HG02610 (cell line): ENCODE data around the gene GRIFIN.
"Not testable (repeated sequence)": the region's sequence is repeated elsewhere in the genome, so short reads cannot be mapped to it uniquely, and the experiment has no call there.

Source experiments
- ATAC-seq: cut with Tn5 transposase; IDR thresholded peaks from one replicate; pipeline ENCODE4 v1.9.1; 2021; ENCODE audit warnings: mild to moderate bottlenecking, moderate library complexity; ENCODE audit not compliant: unreplicated experiment

Gene GRIFIN

GRCh38 chr7:2480070-2480408 is 3.8 kb upstream of the GRIFIN start:
- ATAC-seq = no peak

GRCh38 chr7:2479276-2480069 is 3.3 kb upstream of the GRIFIN start:
- no peak for ATAC-seq

DNA sequence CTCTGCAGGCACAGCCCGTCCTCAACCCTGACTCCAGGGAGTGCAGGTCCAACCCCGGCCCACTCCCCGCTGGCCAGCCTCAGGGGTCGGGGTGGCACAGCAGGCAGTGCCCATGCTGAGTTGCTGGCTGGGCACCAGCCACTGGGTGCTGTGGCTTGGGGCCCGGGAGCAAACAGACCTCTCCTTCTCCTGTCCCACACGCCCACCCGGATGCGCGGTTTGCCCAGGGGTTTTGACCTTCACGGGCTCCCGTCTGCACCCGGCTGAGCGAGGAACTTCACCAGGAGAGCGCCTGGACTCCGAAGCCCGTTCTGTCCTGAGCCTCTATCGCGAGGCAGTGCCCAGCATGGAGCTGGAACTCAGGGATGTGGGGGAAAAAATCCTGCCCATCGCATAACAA is 2.6 kb upstream of the GRIFIN start:
- no peak for ATAC-seq

GRCh38 chr7:2478399-2478785 is 2.2 kb upstream of the GRIFIN start:
- ATAC-seq = no peak

DNA sequence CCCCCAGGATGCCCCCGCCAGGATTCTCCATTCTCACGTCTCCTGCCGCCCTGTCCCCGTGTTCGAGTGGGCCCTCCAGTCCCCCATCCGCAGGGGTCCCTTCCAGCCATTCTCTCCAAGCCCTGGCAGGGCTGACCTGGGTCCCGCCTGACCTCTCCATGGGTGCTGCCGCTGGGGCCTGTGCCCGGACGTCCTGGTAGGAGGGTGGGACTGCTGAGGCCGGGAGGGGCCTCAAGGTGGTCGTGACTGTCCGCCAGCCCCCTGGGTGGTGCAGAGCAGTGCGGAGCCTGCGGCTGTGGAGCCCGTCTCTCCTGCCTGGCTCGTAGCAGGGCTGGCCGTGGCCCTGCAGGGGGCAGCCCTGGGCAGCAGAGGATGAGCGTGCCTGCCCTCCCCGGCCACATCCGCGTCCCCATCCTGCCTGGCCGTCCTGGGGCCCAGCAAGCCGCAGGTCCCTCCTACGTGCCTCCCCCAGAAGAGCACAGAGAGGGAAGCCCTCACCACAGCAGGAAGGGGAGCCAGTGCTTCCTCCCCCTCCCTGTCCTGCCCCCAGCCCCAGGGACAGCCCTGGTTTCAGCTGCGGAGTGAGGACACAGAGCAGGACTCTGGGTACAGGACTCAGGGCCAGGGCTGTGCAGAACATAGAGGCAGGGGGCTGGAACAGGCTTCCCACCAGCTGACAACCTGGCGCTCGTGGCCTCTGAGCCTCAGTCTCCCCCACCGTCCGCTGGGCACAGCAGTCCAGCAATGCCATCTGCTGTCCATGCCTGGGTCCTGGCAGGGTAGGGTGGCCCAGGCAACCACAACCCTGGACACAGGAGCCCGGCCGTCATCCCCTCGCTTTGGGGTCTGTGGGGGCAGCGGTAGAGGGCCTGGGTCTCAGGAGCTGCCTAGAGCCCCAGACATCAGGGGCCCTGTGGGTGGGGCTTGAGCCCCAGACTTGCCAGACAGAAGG is 1.5 kb upstream of the GRIFIN start:
- no peak for ATAC-seq

DNA sequence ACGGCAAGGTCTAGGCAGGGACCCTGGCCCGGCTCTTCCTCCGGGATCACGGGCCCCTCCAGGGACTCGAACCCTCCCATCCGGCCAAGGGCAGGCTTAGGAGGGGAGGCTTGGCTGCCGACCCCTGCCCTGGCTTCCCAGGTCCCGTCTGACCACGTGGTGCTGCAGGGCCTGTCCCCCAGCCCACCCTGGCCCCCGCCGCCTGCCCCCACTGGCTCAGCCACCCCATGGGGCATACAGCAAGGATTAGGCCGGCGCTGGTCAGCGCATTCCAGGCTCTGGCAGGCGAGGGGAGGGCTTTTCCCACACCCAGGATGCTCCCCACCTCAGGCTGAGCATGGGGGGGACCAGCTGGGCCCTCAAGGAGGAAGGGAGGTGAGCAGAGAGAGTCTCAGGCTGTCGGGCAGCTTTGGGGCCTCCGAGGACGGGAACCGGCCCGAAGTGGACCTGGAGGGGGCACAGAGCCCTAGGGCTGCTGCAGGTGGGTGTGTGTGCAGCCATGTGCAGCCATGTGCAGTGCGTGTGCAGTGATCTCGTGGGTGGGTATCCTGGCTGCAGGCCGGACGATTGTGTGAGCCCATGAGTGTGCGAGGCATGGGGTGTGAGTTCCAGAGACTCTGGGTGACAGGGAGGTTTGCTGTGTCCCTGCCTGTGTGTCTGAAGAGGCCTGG is 713 bp upstream of the GRIFIN start:
- no peak for ATAC-seq

DNA sequence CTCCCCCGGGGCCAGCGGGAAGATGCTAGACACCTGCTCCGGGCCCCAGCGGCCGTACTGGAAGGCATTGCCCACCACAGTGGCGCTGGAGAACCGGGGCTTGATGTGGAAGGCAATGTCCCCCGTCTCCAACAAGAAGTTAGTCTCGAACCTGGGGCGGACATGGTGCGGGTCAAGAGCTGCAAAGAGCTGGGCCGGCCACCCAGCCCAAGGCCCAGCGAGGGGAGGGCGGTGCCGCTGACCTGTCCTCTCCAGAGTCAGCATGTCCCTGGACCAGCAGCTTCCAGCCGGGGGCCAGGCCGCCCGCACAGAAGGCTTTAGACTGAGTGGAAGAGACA is 551 bp downstream of the GRIFIN start:
- ATAC-seq = no peak

DNA sequence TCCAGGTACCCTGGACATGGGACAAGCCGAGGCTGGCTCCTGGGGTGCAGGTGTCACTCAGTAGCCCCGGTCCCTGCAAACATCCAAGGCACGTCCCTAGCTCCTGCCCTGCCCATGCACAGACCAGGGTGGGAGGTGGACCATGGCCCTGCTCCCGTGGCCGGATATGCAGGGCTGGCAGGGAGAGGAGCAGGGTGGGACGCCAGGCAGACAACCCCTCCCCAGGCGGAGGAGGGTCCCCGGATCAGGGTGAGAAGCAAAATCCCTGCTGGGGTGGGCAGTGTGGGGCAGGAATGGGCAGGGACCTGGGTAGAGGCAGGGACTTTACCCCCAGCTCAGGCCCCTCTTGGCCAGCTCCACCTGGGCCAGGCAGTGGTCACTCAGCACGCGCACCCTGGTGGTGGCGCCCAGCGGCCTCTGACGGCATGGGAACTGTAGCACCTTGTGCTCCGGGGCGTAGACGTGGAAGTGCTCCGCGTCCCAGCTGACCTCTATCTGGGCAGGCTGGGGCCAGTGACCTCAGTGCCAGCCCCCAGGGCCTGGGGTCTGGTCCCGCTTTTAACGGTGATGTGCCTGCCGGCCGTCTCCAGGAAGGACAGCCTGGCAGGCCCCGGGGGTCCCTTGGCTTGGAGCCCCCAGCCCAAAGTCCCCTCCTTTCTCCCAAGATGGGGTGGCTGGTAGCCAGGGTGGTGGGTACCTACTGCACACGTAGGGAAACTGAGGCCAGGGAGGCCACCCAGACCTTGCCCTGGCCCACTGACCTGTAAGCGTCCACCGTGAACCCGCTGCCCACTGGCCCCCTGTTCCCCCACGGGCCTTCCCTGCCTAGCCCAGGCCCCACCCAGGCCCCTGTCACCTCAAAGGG is 1.2 kb downstream of the GRIFIN start:
- ATAC-seq = no peak

- no peak for ATAC-seq
Observed at GRCh38 chr7:2474224-2474623, 2.0 kb downstream of the GRIFIN start.

- no peak for ATAC-seq
Observed at GRCh38 chr7:2473496-2474180, 2.6 kb downstream of the GRIFIN start.

GRCh38 chr7:2472739-2473138 is 3.5 kb downstream of the GRIFIN start:
- no peak for ATAC-seq

DNA sequence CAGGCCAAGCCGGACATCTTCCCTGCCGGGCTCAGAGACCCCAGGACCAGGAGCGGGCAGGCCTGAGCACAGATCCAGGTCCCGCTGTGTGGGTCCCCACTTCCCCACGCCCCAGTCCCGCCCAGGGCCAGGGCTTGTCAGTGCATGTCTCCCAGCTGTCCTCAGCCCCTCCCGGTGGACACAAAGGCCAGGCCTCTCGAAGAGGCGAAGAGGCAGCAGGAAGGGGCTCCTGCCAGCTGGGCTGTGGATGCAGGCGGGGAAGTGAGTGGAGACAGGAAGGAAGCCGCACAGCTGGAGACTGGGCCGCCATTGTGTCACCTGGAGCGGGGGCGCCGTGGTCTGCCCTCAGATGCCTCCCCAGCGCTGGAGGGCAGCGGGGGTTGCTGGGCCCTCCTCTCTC is 4.8 kb downstream of the GRIFIN start:
- no peak for ATAC-seq

DNA sequence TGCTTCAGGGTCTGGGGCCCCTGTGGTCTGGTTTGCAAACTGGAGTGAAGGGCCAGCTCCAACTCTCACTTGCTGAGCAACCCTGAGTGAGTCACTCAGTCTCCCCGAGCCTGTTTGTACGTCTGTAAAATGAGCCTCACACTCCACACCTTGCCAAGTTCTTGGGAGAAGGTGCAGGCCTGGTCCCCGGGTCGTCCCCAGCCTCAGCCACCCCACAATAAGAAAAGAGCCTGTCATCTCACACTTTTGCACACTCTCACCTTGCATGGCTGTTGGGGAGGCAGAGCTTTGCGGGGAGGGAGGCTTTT is 5.2 kb downstream of the GRIFIN start:
- no peak for ATAC-seq

DNA sequence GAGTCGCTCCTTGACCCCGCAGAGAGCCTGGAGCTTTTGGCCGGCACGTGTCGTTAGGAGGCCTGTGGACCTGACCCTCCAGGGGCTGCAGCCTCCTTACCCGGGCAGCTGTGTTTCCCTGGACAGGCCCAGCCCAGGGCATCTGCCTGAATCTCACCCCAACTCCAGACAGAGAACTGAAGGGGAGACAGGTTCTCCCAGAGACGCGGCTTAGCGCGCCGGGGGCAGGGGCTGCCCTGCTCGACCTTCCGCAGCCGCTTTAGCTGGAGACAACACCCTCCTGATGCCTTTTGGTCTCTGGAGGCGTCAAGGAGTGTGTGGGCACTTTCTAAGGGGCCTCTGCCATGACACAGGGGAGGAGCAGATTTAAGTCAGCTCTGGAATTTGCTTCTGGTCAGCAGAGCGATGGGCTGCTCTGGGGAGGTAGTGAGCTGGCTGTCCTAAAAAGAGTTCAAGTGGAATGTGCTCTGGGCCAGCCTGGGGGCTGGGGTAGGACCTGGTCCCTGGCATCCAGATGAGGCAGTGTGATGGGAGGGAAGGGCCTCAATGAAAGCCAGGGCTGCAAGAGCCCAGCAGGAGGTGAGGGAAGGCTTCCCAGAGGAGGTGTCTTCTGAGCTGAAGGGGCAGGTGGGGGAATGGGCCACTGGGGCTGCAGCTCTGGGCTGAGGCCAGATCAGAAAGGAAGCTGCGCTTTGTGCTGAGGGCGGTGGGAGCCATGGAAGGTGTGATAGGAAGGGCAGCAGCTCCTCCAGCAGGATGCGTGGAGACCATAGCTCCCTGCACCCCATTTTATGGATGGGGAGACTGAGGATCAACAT is 5.8 kb downstream of the GRIFIN start:
- ATAC-seq = no peak

- ATAC-seq = not testable (repeated sequence)
Observed at GRCh38 chr7:2469460-2470203, 6.6 kb downstream of the GRIFIN start.

DNA sequence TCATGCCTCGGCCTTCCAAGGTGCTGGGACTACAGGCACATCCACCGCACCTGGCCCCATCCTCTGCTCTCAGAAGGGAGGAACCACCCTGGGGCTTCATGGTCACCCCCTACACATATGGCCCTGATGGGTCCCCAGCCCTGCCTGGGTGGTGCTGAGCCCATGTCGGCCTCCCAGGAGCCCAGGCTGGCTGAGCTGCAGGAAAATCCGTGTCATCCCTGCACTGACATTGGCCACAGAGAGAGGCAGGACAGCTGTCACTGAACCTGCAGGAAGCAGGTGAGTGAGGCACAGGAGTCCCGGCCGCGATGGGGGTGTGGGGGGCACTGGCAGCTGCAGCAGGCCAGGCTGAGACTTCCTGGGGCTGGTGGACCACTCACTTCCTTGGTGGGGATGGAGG is 8.0 kb downstream of the GRIFIN start:
- ATAC-seq = no peak

GRCh38 chr7:2466675-2467074 is 9.5 kb downstream of the GRIFIN start:
- no peak for ATAC-seq

- no peak for ATAC-seq
Observed at GRCh38 chr7:2465928-2466327, 10.3 kb downstream of the GRIFIN start.

DNA sequence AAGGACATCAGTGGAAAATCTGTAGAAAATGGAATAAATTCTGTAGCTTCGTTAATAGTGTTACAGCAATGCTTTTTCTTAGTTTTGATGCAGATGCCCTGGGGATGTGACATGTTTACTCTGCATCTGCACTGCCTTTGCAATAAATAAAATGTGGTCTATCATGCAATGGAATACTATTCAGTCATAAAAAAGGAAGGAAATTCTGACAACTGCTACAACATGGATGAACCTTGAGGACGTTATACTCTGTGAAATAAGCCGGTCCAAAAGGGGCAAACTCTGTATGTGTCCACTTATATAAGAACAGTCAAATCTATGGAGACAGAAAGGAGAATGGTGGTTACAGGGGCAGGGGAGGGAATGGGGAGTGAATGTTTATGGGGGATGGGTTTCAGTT is 13.5 kb downstream of the GRIFIN start:
- ATAC-seq = no peak
